SK-N-SH treated with all-trans-retinoic acid at 6 μM for 48 hours (cell line): ENCODE measurements around the gene TAGLN2.

Experiments
- ATAC-seq: fragments of 200-7000 bp; cut with Tn5 transposase; 3 replicates; pipeline ENCODE4 v1.9.1; 2020; ENCODE audit warnings: mild to moderate bottlenecking, moderate library complexity
- ARNTL ChIP-seq: fragments of 450-650 bp; formaldehyde crosslinking; IDR thresholded peaks from 2 replicates; pipeline ENCODE4 v1.5.0; 2020; ENCODE audit warnings: low read depth, mild to moderate bottlenecking, moderate library complexity, borderline replicate concordance
- BACH2 ChIP-seq: fragments of 250-450 bp; sonication (Bioruptor Pico); IDR thresholded peaks from 2 replicates; pipeline ENCODE4 v1.9.0; 2021; ENCODE audit warnings: mild to moderate bottlenecking, borderline replicate concordance
- CSDC2 ChIP-seq: fragments of 250-450 bp; sonication (Bioruptor Pico); IDR thresholded peaks from 2 replicates; pipeline ENCODE4 v1.5.0; 2020; ENCODE audit warnings: mild to moderate bottlenecking, moderate library complexity
- ESRRG ChIP-seq: fragments of 250-450 bp; sonication (Bioruptor Pico); IDR thresholded peaks from 2 replicates; pipeline ENCODE4 v1.6.1; 2021; ENCODE audit warnings: mild to moderate bottlenecking
- GLIS3 ChIP-seq: fragments of 250-450 bp; sonication (Bioruptor Pico); IDR thresholded peaks from 2 replicates; pipeline ENCODE4 v1.5.0; 2020; ENCODE audit warnings: mild to moderate bottlenecking, moderate library complexity
- ISL1 ChIP-seq: fragments of 250-450 bp; sonication (Bioruptor Pico); IDR thresholded peaks from 2 replicates; pipeline ENCODE4 v2.1.2; 2022; ENCODE audit warnings: mild to moderate bottlenecking, moderate library complexity
- OSR1 ChIP-seq: fragments of 250-450 bp; sonication (Bioruptor Pico); IDR thresholded peaks from 2 replicates; pipeline ENCODE4 v1.8.0; 2022; ENCODE audit warnings: moderate library complexity, mild to moderate bottlenecking, inconsistent platforms
- RARB ChIP-seq: fragments of 250-450 bp; sonication (Bioruptor Pico); IDR thresholded peaks from 2 replicates; pipeline ENCODE4 v1.8.0; 2021; ENCODE audit warnings: mild to moderate bottlenecking, moderate library complexity
- SNAI2 ChIP-seq: fragments of 250-450 bp; sonication (Bioruptor Pico); IDR thresholded peaks from 2 replicates; pipeline ENCODE4 v1.5.0; 2020; ENCODE audit warnings: mild to moderate bottlenecking, moderate library complexity
- TCF4 ChIP-seq: fragments of 250-450 bp; sonication (Bioruptor Pico); IDR thresholded peaks from 2 replicates; pipeline ENCODE4 v1.8.0; 2021; ENCODE audit warnings: mild to moderate bottlenecking, moderate library complexity, borderline replicate concordance
- ZC3H10 ChIP-seq: fragments of 250-450 bp; sonication (Bioruptor Pico); IDR thresholded peaks from 2 replicates; pipeline ENCODE4 v1.5.1; 2021; ENCODE audit warnings: mild to moderate bottlenecking, moderate library complexity
- ZFP3 ChIP-seq: fragments of 250-450 bp; sonication (Bioruptor Pico); IDR thresholded peaks from 2 replicates; pipeline ENCODE4 v1.5.0; 2020; ENCODE audit warnings: mild to moderate bottlenecking, moderate library complexity
- ZFP30 ChIP-seq: fragments of 450-650 bp; formaldehyde crosslinking; IDR thresholded peaks from 2 replicates; pipeline ENCODE4 v1.5.0; 2022; ENCODE audit warnings: mild to moderate bottlenecking, moderate library complexity
- ZNF565 ChIP-seq: fragments of 450-650 bp; formaldehyde crosslinking; conservative IDR thresholded peaks from 2 replicates; pipeline ENCODE4 v1.5.0; 2020; ENCODE audit warnings: low read depth, mild to moderate bottlenecking, moderate library complexity
- ZNF70 ChIP-seq: fragments of 450-650 bp; formaldehyde crosslinking; IDR thresholded peaks from 2 replicates; pipeline ENCODE4 v1.5.0; 2020; ENCODE audit warnings: mild to moderate bottlenecking, moderate library complexity
- TF ChIP-seq, protein P1 (sequence below): fragments of 250-450 bp; sonication (Bioruptor Pico); IDR thresholded peaks from 2 replicates; pipeline ENCODE4 v1.5.0; 2020; ENCODE audit warnings: mild to moderate bottlenecking, moderate library complexity
- TF ChIP-seq, protein P2 (sequence below): fragments of 250-450 bp; sonication (Bioruptor Pico); IDR thresholded peaks from 2 replicates; pipeline ENCODE4 v1.8.0; 2020; ENCODE audit warnings: mild to moderate bottlenecking, moderate library complexity, borderline replicate concordance
- TF ChIP-seq, protein P3 (sequence below): fragments of 250-450 bp; sonication (Bioruptor Pico); IDR thresholded peaks from 2 replicates; pipeline ENCODE4 v1.5.1; 2021; ENCODE audit warnings: mild to moderate bottlenecking, moderate library complexity
- TF ChIP-seq, protein P4 (sequence below): fragments of 250-450 bp; sonication (Bioruptor Pico); IDR thresholded peaks from 2 replicates; pipeline ENCODE4 v1.5.1; 2020; ENCODE audit warnings: low read depth, mild to moderate bottlenecking, moderate library complexity
- TF ChIP-seq, protein P5 (sequence below): fragments of 250-450 bp; sonication (Bioruptor Pico); IDR thresholded peaks from 2 replicates; pipeline ENCODE4 v1.8.0; 2021; ENCODE audit warnings: low read depth, mild to moderate bottlenecking, moderate library complexity, borderline replicate concordance

The TAGLN2 gene

DNA sequence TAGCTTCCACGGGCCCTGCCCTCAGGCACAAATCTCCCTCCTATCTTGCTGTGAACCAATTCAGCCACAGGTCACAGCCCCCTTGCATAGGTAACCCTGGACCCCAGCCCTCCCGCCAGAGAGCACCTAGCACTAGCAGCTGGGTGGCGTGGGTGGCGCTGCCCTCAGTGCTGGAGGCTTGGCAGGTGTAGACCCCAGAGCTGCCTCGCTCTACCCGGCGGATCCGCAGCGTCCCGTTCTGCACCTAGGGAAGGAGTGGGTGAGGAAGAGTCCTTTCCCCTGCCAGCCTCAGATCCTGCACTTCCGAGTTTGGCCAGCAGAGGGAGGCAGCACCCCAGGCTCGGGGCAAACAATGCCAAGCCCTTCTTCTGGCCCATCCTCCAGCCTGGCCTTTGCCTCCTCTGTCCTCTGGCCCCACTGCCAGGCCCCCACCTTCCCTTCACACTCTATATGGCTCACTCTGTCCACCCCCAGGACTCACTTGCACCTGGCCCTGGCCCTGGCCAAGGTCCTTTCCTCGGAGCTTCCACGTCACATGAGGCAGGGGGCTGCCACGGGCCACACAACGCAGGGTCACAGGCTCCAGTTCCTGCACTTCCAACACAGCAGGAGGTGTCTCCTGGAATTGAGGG is 11.1 kb upstream of the TAGLN2 start (continued):
- TF ChIP-seq, protein P1, sequence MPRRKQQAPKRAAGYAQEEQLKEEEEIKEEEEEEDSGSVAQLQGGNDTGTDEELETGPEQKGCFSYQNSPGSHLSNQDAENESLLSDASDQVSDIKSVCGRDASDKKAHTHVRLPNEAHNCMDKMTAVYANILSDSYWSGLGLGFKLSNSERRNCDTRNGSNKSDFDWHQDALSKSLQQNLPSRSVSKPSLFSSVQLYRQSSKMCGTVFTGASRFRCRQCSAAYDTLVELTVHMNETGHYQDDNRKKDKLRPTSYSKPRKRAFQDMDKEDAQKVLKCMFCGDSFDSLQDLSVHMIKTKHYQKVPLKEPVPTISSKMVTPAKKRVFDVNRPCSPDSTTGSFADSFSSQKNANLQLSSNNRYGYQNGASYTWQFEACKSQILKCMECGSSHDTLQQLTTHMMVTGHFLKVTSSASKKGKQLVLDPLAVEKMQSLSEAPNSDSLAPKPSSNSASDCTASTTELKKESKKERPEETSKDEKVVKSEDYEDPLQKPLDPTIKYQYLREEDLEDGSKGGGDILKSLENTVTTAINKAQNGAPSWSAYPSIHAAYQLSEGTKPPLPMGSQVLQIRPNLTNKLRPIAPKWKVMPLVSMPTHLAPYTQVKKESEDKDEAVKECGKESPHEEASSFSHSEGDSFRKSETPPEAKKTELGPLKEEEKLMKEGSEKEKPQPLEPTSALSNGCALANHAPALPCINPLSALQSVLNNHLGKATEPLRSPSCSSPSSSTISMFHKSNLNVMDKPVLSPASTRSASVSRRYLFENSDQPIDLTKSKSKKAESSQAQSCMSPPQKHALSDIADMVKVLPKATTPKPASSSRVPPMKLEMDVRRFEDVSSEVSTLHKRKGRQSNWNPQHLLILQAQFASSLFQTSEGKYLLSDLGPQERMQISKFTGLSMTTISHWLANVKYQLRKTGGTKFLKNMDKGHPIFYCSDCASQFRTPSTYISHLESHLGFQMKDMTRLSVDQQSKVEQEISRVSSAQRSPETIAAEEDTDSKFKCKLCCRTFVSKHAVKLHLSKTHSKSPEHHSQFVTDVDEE (CRISPR knock-in tag), result no peak
- TF ChIP-seq OSR1, result no peak
- no peak for TF ChIP-seq ISL1 (CRISPR knock-in tag)
- TF ChIP-seq ZNF70 (CRISPR knock-in tag), result no peak
- TF ChIP-seq ESRRG, result no peak
- TF ChIP-seq ZNF565 (CRISPR knock-in tag), result no peak
- no peak for TF ChIP-seq ARNTL (CRISPR knock-in tag)

DNA sequence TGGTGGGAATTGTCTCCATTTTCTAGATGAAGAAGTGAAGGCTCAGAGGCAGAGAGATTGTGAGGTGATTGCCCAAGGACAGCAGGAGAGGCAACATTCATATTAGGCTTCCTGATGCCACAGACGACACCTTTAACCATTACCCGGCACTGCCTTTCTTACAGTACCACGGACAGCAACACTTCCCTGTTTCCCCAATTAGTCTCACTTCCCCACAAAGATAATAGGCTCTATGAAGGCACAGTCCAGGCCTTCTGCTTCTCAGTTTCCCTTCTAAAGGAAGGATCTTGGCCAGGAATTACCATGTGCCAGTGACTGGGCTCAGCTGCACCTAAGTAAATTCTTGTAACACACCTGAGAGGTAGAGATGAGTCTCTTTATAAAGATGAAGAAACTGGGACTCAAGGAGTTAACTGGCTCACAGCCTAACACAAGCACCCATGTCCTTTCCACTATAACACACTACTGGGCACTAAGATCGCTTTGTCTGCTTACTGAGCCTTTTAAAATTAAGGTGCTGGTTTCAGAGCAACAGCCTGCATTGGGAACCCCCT is 10.5 kb upstream of the TAGLN2 start:
- TF ChIP-seq, protein P2, sequence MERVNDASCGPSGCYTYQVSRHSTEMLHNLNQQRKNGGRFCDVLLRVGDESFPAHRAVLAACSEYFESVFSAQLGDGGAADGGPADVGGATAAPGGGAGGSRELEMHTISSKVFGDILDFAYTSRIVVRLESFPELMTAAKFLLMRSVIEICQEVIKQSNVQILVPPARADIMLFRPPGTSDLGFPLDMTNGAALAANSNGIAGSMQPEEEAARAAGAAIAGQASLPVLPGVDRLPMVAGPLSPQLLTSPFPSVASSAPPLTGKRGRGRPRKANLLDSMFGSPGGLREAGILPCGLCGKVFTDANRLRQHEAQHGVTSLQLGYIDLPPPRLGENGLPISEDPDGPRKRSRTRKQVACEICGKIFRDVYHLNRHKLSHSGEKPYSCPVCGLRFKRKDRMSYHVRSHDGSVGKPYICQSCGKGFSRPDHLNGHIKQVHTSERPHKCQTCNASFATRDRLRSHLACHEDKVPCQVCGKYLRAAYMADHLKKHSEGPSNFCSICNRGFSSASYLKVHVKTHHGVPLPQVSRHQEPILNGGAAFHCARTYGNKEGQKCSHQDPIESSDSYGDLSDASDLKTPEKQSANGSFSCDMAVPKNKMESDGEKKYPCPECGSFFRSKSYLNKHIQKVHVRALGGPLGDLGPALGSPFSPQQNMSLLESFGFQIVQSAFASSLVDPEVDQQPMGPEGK (CRISPR knock-in tag), result no peak
- no peak for TF ChIP-seq GLIS3 (CRISPR knock-in tag)
- TF ChIP-seq, protein P3, sequence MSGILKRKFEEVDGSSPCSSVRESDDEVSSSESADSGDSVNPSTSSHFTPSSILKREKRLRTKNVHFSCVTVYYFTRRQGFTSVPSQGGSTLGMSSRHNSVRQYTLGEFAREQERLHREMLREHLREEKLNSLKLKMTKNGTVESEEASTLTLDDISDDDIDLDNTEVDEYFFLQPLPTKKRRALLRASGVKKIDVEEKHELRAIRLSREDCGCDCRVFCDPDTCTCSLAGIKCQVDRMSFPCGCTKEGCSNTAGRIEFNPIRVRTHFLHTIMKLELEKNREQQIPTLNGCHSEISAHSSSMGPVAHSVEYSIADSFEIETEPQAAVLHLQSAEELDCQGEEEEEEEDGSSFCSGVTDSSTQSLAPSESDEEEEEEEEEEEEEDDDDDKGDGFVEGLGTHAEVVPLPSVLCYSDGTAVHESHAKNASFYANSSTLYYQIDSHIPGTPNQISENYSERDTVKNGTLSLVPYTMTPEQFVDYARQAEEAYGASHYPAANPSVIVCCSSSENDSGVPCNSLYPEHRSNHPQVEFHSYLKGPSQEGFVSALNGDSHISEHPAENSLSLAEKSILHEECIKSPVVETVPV (CRISPR knock-in tag), result no peak
- TF ChIP-seq RARB (CRISPR knock-in tag), result no peak
- TF ChIP-seq ESRRG, result no peak
- TF ChIP-seq SNAI2 (CRISPR knock-in tag), result no peak
- TF ChIP-seq CSDC2 (CRISPR knock-in tag), result no peak
- no peak for TF ChIP-seq ISL1 (CRISPR knock-in tag)
- no peak for TF ChIP-seq BACH2 (CRISPR knock-in tag)
- no peak for TF ChIP-seq ZFP30 (CRISPR knock-in tag)
- no peak for TF ChIP-seq ZNF70 (CRISPR knock-in tag)
- TF ChIP-seq ZC3H10 (CRISPR knock-in tag), result no peak
- TF ChIP-seq ARNTL (CRISPR knock-in tag), result no peak
- TF ChIP-seq ZNF565 (CRISPR knock-in tag), result no peak
- TF ChIP-seq, protein P4, sequence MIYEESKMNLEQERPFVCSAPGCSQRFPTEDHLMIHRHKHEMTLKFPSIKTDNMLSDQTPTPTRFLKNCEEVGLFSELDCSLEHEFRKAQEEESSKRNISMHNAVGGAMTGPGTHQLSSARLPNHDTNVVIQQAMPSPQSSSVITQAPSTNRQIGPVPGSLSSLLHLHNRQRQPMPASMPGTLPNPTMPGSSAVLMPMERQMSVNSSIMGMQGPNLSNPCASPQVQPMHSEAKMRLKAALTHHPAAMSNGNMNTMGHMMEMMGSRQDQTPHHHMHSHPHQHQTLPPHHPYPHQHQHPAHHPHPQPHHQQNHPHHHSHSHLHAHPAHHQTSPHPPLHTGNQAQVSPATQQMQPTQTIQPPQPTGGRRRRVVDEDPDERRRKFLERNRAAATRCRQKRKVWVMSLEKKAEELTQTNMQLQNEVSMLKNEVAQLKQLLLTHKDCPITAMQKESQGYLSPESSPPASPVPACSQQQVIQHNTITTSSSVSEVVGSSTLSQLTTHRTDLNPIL (CRISPR knock-in tag), result no peak
- TF ChIP-seq TCF4 (CRISPR knock-in tag), result no peak
- TF ChIP-seq OSR1, result no peak
- peak; percentile 11; the same call in 1 of the 3 replicates for ATAC-seq

DNA sequence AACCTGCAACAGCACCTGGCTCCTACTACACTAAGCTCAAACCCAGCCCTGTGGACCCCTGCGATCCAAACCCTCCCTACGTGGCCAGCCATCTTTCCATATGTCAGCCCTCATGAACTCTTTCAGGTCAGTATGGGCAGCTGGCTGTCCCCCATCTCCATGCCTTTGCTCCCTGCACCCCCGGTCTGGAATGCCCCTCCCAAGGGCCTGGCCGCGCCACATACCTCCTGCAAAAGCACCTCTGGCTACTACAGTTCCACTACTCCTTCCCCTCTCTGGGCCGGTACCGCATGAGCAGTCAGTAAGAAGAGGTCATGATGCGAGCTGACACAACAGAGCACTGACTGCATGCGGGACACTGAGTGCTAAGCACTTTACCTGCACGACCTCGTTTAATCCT is 10.0 kb upstream of the TAGLN2 start:
- no peak for ATAC-seq
- TF ChIP-seq ARNTL (CRISPR knock-in tag), result no peak
- no peak for TF ChIP-seq ZFP3
- TF ChIP-seq, protein P5, sequence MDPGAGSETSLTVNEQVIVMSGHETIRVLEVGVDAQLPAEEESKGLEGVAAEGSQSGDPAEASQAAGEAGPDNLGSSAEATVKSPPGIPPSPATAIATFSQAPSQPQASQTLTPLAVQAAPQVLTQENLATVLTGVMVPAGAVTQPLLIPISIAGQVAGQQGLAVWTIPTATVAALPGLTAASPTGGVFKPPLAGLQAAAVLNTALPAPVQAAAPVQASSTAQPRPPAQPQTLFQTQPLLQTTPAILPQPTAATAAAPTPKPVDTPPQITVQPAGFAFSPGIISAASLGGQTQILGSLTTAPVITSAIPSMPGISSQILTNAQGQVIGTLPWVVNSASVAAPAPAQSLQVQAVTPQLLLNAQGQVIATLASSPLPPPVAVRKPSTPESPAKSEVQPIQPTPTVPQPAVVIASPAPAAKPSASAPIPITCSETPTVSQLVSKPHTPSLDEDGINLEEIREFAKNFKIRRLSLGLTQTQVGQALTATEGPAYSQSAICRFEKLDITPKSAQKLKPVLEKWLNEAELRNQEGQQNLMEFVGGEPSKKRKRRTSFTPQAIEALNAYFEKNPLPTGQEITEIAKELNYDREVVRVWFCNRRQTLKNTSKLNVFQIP, result no peak
- no peak for TF ChIP-seq ZFP30 (CRISPR knock-in tag)
- no peak for TF ChIP-seq BACH2 (CRISPR knock-in tag)
- no peak for TF ChIP-seq SNAI2 (CRISPR knock-in tag)
- TF ChIP-seq, all 23 proteins: peak for 0
